ENCODE results near the gene USP24. TPM values are rescaled to one million over a fixed set of nuclear protein-coding genes. Genes with fewer than 3 reads are reported as not detected.
A peak's percentile ranks its signal among the peaks of the same experiment; 100 is the strongest.

Gene USP24
- total and polyA plus RNA-seq, 10 of the 15 experiments (the other 5 are each of a cell fraction or from before 2014, with no cell fraction given), result 4.6 to 36.5 (median 25.3) TPM

- TF ChIP-seq JUNB (IDR thresholded peaks at IDR 0.05) (no peak), RFX5 (IDR thresholded peaks at IDR 0.05; ENCODE audit: low read depth, low read length) (no peak), ZBTB11 (CRISPR knock-in tag; IDR thresholded peaks at IDR 0.05) (no peak), CEBPB (IDR thresholded peaks at IDR 0.05; ENCODE audit: borderline replicate concordance in 1 of 2, low read depth in 2 of 2, low read length in 2 of 2) (no peak), ZNF622 (IDR thresholded peaks at IDR 0.05) (no peak), FOS (IDR thresholded peaks at IDR 0.05; ENCODE audit: borderline replicate concordance, extremely low read depth, insufficient read length) (no peak), SMARCA5 (IDR thresholded peaks at IDR 0.05) (no peak), BACH1 (IDR thresholded peaks at IDR 0.05; ENCODE audit: borderline replicate concordance) (peak; percentile 55), YBX1 (IDR thresholded peaks at IDR 0.05) (no peak), MTA3 (IDR thresholded peaks at IDR 0.05; ENCODE audit: borderline replicate concordance, low read length) (no peak), CHD1 (IDR thresholded peaks at IDR 0.05; ENCODE audit: low read depth, low read length) (no peak), RB1 (IDR thresholded peaks at IDR 0.05; ENCODE audit: borderline replicate concordance) (no peak; the same call in 1 of the 2 replicates), CTCF (IDR thresholded peaks at IDR 0.05 in 2 of 3, conservative IDR thresholded peaks at IDR 0.05 in 1 of 3; ENCODE audit: control insufficient read depth in 2 of 3, extremely low read depth in 1 of 3, insufficient read depth in 1 of 3, low read depth in 3 of 3, low read length in 3 of 3) (no peak), MEF2A (IDR thresholded peaks at IDR 0.05; ENCODE audit: insufficient read depth, low read depth, low read length) (0 out of 2 replicates have a peak, but pooled peaks have one; percentile 27), SMAD5 (IDR thresholded peaks at IDR 0.05; ENCODE audit: low read depth) (peak; percentile 54; the same call in 1 of the 2 replicates), PAX8 (IDR thresholded peaks at IDR 0.05) (no peak), SUZ12 (IDR thresholded peaks at IDR 0.05; ENCODE audit: unreplicated experiment) (no peak), POU2F2 (IDR thresholded peaks at IDR 0.05; ENCODE audit: borderline replicate concordance, low read depth, low read length) (peak; percentile 51; the same call in 1 of the 3 replicates), GABPA (IDR thresholded peaks at IDR 0.05; ENCODE audit: low read depth) (no peak), SREBF2 (IDR thresholded peaks at IDR 0.05; ENCODE audit: low read length) (no peak), SMC3 (IDR thresholded peaks at IDR 0.05; ENCODE audit: borderline replicate concordance, low read length) (no peak), NR2C1 (IDR thresholded peaks at IDR 0.05) (0 out of 2 replicates have a peak, but pooled peaks have one; percentile 31), MEF2B (IDR thresholded peaks at IDR 0.05; ENCODE audit: partially characterized antibody, poor library complexity, severe bottlenecking) (peak; percentile 57), HDAC6 (IDR thresholded peaks at IDR 0.05; ENCODE audit: unreplicated experiment) (no peak), BCL3 (IDR thresholded peaks at IDR 0.05; ENCODE audit: borderline replicate concordance, insufficient read depth, low read depth, low read length, poor library complexity, severe bottlenecking) (no peak)
Observed at GRCh38 chr1:55215194-55216021, at the start of gene USP24 (continued).

Data from GM12878 (cell line).